ENCODE data around the gene TPSG1.
"Not testable (repeated sequence)": the region's sequence is repeated elsewhere in the genome, so short reads cannot be mapped to it uniquely, and the experiment has no call there.

TPSG1 gene

GRCh38 chr16:1230084-1230470 lies 5.0 kb upstream of the TPSG1 start, which contains the start of gene TPSB2:
Gene TPSB2 (minus strand): TSS chr16:1230184. CDS start chr16:1229951, 233 bp downstream.
- DNase-seq: not testable (repeated sequence)

GRCh38 chr16:1229476-1229875 lies 4.4 kb upstream of the TPSG1 start:
- DNase-seq: not testable (repeated sequence)

DNA sequence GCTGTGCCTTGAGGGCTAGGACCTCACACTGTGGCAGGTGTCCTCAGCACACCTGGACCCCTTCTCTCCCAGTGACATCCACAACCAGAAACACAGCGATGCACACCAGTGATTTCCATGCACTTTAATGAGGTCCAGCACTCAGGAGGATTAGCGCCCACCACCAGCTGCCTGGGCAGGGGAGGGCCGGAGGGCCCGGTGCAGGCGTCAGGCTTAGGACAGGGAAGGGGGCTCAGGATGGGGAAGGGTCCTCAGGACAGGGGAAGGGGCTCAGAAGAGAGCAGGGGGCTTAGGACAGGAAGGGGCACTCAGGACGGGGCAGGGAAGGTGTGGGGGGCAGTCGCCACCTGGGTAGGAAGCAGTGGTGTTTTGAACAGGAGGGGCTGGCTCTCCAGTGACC lies 3.2 kb upstream of the TPSG1 start:
- DNase-seq: not testable (repeated sequence)

GRCh38 chr16:1226692-1227091 lies 1.6 kb upstream of the TPSG1 start:
- not testable (repeated sequence) for DNase-seq

- not testable (repeated sequence) for DNase-seq
These were observed 752 bp upstream of the TPSG1 start for GRCh38 chr16:1225728-1226311.

GRCh38 chr16:1224558-1224957 lies 510 bp downstream of the TPSG1 start:
- DNase-seq: no peak

DNA sequence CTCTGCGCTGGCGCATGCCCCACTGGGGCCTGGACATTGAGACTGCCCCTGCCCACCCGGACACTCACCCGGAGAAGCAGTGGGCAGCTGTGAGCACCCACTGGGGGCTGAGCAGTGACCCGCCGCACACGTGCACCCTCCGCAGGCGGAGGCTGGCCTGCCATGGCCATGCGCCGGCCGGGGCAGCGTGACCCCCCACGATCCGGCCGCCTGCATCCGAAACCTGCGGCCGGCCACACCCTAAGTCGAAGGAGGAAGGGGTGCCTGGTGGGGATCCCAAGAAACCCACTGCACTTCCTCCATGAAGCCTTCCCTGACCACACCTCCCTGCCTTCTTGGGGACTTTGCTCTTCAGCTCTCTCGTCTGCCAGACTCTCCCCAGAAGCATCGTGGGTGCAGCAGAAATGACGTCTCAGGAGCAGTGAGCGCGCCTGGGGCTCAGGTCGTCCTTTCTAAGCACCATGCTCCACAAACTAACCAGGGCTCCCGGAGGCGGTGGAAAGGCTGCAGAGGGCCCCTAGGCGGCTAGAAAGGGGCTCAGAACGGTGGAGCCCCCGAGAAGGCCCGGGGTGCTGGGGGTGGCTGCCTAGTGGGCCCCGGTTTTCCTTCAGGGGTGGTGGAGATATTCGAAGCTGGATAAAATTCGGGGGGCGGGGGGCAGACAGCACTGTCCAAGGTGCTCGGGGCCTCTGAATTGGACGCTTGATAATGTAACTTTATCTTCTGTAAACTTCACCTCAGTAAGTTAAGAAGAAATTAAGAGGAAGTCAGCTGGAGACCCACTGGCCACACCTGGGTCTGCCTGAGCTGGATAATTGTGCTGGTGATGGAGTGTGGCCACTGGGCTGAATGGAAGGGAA lies 1.5 kb downstream of the TPSG1 start:
- no peak for DNase-seq

- DNase-seq: no peak
These were observed 2.3 kb downstream of the TPSG1 start for GRCh38 chr16:1222553-1223354.

DNA sequence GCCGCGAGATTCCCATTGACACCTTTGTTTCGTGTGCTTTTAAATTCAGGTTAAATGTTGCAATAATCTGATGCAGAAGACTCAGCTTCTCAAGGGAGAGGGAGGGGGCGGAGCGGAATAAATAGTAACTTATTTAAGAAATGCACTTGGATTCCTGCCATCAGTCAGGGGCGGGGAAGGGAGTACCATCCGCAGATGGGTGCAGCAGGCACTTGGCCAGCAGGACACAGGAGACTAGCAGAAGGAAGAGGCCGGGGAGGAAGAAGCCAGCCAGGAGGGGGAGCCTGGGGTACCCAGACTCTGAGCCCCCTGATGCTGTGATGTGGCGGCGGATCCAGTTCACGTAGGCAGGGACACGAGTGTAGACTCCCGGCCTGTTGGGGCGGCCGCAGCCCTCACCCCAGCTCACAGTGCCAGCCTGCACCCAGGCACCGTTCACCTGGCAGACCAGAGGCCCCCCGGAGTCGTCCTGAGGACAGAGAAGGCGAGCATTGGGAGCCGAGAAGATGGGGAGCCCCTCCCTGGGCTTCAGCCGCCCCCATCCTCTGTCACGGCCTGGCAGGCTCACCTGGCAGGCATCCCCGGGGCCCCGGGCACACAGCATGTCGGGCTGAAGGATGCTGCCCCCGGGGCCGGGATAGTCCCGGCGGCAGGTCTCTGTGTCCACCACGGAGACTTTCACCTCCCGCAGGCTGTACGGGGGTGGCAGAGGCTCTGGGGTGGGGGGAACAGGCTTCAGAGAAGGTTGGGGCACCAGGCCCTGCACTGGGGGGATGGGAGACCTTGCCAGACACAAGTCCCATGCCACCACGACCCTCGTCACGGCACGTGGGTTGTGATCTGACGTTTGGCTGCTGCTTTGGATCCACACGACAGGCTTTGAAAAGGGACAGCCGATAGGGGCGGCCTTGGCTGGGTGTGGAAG lies 3.2 kb downstream of the TPSG1 start:
- DNase-seq: no peak

GRCh38 chr16:1220841-1221627 lies 4.0 kb downstream of the TPSG1 start:
- DNase-seq: no peak

DNA sequence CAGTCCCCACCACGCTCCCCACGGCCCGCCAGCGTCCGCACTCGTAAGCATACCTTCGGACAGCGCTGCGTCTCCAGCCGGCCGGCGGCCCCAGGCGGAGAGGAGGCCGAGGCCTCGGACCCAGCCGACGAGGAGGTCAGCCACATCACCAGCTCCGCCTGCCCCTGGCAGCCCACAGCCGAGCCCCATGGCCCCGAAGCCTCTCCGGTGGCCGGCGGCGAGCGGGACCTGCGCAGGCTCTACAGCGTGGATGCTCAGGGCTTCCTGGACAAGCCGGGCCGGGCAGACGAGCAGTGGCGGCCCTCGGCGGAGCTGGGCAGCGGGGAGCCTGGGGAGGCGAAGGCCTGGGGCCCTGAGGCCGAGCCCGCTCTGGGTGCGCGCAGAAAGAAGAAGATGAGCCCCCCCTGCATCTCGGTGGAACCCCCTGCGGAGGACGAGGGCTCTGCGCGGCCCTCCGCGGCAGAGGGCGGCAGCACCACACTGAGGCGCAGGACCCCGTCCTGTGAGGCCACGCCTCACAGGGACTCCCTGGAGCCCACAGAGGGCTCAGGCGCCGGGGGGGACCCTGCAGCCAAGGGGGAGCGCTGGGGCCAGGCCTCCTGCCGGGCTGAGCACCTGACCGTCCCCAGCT lies 4.9 kb downstream of the TPSG1 start:
- DNase-seq: no peak

DNA sequence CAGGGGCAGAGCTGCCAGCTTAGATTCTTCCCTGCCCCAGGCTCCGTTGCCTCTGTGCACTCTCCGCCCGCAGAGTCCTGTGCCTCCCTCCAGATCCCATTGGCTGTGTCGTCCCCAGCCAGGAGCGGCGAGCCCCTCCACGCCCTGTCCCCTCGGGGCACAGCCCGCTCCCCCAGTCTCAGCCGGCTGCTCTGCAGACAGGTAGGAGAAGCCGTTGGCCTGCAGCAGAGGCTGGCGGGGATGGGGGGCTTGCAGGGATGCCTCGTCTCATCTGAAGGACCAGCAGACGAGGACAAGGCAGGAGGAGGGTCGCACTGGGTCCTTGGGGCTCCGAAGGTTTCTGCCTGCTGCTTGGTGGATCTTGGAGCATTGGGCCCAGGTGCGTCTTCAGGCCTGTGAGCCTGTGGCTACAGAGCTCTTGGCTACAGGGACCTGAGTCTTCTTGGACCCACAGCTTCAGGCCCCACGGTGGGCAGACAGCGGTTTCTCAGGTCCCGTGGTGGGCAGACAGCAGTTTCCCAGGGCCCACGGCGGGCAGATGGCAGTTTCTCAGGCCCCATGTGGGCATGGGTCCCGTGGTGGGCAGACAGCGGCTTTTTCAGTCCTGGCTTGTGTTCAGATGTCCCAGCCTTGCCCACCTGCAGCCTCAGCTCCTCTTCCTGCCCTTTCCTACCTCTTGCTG lies 6.0 kb downstream of the TPSG1 start:
- no peak for DNase-seq

DNA sequence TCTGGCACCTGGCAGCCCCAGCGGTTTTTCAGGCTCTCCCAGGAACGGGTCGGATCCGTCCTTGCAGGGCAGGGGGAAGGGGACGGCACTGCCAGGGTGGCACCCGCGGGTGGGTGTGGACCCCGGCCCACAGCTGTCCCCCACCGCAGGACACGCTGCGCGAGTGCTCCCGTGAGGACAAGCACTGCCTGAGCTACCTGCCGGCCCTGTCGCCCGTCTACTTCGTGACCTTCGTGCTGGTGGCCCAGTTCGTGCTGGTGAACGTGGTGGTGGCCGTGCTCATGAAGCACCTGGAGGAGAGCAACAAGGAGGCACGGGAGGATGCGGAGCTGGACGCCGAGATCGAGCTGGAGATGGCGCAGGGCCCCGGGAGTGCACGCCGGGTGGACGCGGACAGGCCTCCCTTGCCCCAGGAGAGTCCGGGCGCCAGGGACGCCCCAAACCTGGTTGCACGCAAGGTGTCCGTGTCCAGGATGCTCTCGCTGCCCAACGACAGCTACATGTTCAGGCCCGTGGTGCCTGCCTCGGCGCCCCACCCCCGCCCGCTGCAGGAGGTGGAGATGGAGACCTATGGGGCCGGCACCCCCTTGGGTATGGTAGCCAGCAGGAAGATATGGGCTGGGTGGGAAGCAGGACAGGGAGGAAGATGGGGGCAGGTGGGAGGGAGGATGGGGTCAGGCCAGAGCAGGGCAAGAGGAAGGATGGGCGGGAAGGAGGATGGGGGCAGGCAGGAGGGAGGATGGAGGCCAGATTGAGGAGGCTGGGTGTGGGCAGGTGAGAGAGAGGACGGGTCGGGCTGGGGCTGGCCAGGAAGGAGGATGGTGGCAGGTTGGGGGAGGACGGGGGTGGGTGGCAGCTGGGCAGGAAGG lies 6.8 kb downstream of the TPSG1 start:
- DNase-seq: no peak

GRCh38 chr16:1217526-1217925 lies 7.5 kb downstream of the TPSG1 start:
- DNase-seq: no peak

- no peak for DNase-seq
These were observed 8.2 kb downstream of the TPSG1 start for GRCh38 chr16:1216681-1217400.

DNA sequence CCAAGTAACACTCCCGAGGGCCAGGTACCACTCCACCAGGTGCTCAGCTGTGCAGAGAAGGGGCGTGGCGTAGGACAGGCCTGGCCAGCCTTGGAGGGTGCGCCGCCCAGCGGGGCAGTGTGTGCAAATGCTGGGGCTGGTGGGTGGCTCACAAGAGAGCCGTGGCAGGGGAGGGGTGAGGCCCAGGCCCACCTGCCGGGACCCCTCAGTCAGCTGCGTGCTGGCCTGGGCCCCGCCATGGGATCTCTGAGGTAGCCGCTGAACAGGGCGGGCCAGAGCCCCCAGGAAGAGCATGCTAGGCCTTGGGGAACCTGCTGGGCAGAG lies 8.8 kb downstream of the TPSG1 start:
- no peak for DNase-seq

GRCh38 chr16:1215574-1216295 lies 9.3 kb downstream of the TPSG1 start:
- no peak for DNase-seq

GRCh38 chr16:1214719-1215118 lies 10.3 kb downstream of the TPSG1 start:
- no peak for DNase-seq

Measured in islet precursor cell (in vitro differentiated cells).